Measurements from ENCODE around the gene IGSF21.

The IGSF21 gene

DNA sequence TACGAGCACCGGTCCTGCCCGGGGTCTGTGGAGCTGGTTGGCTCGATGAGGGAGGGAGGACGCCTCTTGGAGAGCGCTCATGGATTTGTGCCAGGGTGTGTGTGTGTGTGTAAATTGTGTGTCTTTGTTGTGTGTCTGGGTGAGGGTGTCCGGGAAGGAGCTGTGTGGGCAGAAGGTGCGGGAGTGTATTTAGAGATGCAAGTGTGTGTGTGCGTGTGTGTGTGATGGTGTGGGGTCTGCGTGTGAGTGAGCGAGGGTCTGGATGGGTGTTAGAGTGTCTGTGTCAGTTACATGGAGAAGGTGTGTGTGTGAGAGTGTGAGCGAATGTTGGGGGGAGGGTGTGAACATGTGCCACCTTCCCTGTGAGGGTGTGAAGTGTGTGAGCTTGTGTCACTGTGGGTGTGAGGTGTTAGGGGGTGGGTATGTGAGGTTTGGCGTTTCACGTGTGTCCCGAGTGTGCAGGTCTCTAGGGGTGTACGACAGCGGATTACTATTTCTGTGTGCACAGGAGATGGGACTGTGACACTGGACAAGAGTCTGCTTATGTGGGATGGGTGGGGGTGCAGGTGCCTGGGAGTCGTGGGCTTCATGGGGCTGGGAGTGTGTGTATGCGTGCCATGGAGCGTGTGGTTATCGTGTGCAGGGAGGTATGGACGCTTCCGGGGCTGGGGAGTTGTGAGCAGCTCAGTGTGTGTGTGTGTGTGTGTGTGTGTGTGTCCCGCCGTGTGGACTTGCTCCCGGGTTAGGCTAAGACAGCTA, 880 bp downstream of the IGSF21 start:
- no peak overlapping the region for H3K27ac Mint-ChIP-seq
- peak overlapping the region; percentile 57 to 65 (median 60) for H3K4me3 Mint-ChIP-seq
- no peaks in the 10 kb centered on the region for H3K36me3 Mint-ChIP-seq (ENCODE audit: low read depth)
- H3K4me1 Mint-ChIP-seq = peaks cover 23% of the 10 kb centered on the region
- H3K27me3 Mint-ChIP-seq (ENCODE audit: low read depth) = peaks cover 98% of the 10 kb centered on the region
- TF ChIP-seq, protein P1, sequence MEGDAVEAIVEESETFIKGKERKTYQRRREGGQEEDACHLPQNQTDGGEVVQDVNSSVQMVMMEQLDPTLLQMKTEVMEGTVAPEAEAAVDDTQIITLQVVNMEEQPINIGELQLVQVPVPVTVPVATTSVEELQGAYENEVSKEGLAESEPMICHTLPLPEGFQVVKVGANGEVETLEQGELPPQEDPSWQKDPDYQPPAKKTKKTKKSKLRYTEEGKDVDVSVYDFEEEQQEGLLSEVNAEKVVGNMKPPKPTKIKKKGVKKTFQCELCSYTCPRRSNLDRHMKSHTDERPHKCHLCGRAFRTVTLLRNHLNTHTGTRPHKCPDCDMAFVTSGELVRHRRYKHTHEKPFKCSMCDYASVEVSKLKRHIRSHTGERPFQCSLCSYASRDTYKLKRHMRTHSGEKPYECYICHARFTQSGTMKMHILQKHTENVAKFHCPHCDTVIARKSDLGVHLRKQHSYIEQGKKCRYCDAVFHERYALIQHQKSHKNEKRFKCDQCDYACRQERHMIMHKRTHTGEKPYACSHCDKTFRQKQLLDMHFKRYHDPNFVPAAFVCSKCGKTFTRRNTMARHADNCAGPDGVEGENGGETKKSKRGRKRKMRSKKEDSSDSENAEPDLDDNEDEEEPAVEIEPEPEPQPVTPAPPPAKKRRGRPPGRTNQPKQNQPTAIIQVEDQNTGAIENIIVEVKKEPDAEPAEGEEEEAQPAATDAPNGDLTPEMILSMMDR (IDR thresholded peaks at IDR 0.05; ENCODE audit: unreplicated experiment in 3 of 3) = no peak
- H3K9me3 Mint-ChIP-seq = no peaks in the 10 kb centered on the region

GRCh38 chr1:18109058-18109755, 1.6 kb downstream of the IGSF21 start:
- TF ChIP-seq, protein P1 (IDR thresholded peaks at IDR 0.05; ENCODE audit: unreplicated experiment in 3 of 3) = no peak
- Mint-ChIP-seq H3K27me3 (ENCODE audit: low read depth) (peaks cover 98% of the 10 kb centered on the region), H3K36me3 (ENCODE audit: low read depth) (no peaks in the 10 kb centered on the region), H3K4me1 (peaks cover 23% of the 10 kb centered on the region), H3K27ac (no peak overlapping the region), H3K9me3 (no peaks in the 10 kb centered on the region), H3K4me3 (peak overlapping the region in 2 of 3 experiments; percentile 60 to 65)

- Mint-ChIP-seq H3K4me3 (peak overlapping the region in 2 of 3 experiments; percentile 52 to 65), H3K36me3 (ENCODE audit: low read depth) (no peaks in the 10 kb centered on the region), H3K4me1 (peaks cover 23% of the 10 kb centered on the region), H3K27ac (no peak overlapping the region), H3K9me3 (no peaks in the 10 kb centered on the region), H3K27me3 (ENCODE audit: low read depth) (peaks cover 98% of the 10 kb centered on the region)
- TF ChIP-seq, protein P1 (IDR thresholded peaks at IDR 0.05; ENCODE audit: unreplicated experiment in 3 of 3) = peak in 2 of 3 experiments; percentile 19 to 38
Measured at GRCh38 chr1:18109756-18110597, 2.4 kb downstream of the IGSF21 start.

DNA sequence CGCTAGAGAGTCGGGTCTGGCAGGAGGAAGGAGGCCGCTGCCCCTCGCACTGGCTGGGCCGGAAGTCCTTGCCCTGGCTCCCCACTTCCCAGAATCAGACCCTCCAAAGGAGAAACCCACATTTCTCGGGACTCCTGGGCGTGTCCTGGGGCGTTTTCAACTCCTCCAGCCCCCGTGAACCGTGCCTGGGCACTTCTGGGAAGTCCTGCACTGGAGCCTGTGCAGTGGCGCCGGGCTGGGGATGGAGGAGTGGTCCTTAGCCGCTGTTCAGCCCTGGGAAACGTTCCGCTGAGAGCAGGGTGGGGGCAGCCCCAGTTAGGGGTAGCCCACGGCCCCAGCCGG, 3.0 kb downstream of the IGSF21 start:
- H3K27me3 Mint-ChIP-seq (ENCODE audit: low read depth) = peaks cover 98% of the 10 kb centered on the region
- no peak overlapping the region for H3K4me3 Mint-ChIP-seq
- no peaks in the 10 kb centered on the region for H3K36me3 Mint-ChIP-seq (ENCODE audit: low read depth)
- TF ChIP-seq, protein P1 (IDR thresholded peaks at IDR 0.05; ENCODE audit: unreplicated experiment in 3 of 3) = no peak
- no peaks in the 10 kb centered on the region for H3K9me3 Mint-ChIP-seq
- peaks cover 23% of the 10 kb centered on the region for H3K4me1 Mint-ChIP-seq
- H3K27ac Mint-ChIP-seq = no peak overlapping the region

DNA sequence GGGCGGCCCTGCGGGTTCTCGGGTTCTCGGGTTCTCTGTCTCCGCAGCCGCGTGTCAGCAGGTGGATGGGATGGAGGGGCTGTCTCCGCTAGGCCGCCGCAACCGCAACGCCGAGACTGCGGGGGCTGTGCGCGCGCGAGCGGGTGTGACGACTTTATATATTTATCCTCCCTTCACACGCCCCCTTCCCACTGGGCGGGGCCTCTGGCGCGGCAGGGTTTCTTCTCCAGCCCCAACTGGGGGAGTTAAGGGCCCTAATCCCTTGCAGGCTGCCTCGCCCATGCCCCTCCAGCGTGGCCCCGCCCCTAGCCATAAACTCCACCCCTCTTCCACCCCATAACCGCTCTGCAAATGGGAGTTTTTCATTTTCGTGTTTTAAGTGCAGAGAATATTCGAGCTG, 3.4 kb downstream of the IGSF21 start:
- H3K4me3 Mint-ChIP-seq = peak overlapping the region; percentile 34 to 44 (median 42)
- peaks cover 23% of the 10 kb centered on the region for H3K4me1 Mint-ChIP-seq
- no peaks in the 10 kb centered on the region for H3K36me3 Mint-ChIP-seq (ENCODE audit: low read depth)
- no peaks in the 10 kb centered on the region for H3K9me3 Mint-ChIP-seq
- peaks cover 98% of the 10 kb centered on the region for H3K27me3 Mint-ChIP-seq (ENCODE audit: low read depth)
- TF ChIP-seq, protein P1 (IDR thresholded peaks at IDR 0.05; ENCODE audit: unreplicated experiment in 3 of 3) = no peak
- no peak overlapping the region for H3K27ac Mint-ChIP-seq

Data from nephron (organoid).